Gastrocnemius medialis (tissue), 4 donors: ENCODE data around the gene LILRB4. TPM values are rescaled to one million over a fixed set of nuclear protein-coding genes. Genes with fewer than 3 reads are reported as not detected.

Experiments
- ATAC-seq, 2 donors: fragments of 150-250 bp; one replicate each; pipeline ENCODE4 v1.9.1; 2016
- DNase-seq, 2 donors: peaks; one replicate each; pipeline ENCODE4 v3.0.0-alpha.2; 2019
- H3K27ac ChIP-seq, 4 donors: fragments of 200-600 bp; sonication (generic); 1 replicate in 1 of 4; 2 replicates in 3 of 4; pipeline ENCODE4 v1.5.1; 2016 to 2018; ENCODE audit warnings: mild to moderate bottlenecking in 2 of 4, moderate library complexity in 1 of 4
- H3K27me3 ChIP-seq, 3 donors: fragments of 200-600 bp; sonication (generic) in 2 of 3; 1 replicate in 1 of 3; 2 replicates in 2 of 3; pipeline versions ENCODE4 v1.5.1 to v1.6.0; 2016 to 2019; ENCODE audit warnings: mild to moderate bottlenecking in 1 of 3, moderate library complexity in 1 of 3
- H3K36me3 ChIP-seq, 2 donors: fragments of 200-600 bp; sonication (generic) in 1 of 2; one replicate each; pipeline ENCODE4 v1.5.1; 2017 to 2018
- H3K4me1 ChIP-seq, 2 donors: fragments of 200-600 bp; sonication (generic) in 1 of 2; one replicate each; pipeline ENCODE4 v1.5.1; 2016 to 2017; ENCODE audit warnings: mild to moderate bottlenecking in 2 of 2
- H3K4me3 ChIP-seq, 4 donors: fragments of 200-600 bp; sonication (generic) in 3 of 4; 1 replicate in 1 of 4; 2 replicates in 3 of 4; pipeline ENCODE4 v1.5.1; 2016 to 2019; ENCODE audit warnings: mild to moderate bottlenecking in 2 of 4
- H3K9me3 ChIP-seq, 3 donors: fragments of 200-600 bp; sonication (generic) in 2 of 3; 1 replicate in 1 of 3; 2 replicates in 2 of 3; pipeline ENCODE4 v1.5.1; 2016 to 2019
- CTCF ChIP-seq, 5 experiments: fragments of 450-650 bp in 3 of 5; fragments of 200-600 bp in 2 of 5; sonication (generic) in 2 of 5; IDR thresholded peaks in 4 of 5; conservative IDR thresholded peaks in 1 of 5; 1 replicate in 4 of 5; 2 replicates in 1 of 5; pipeline ENCODE4 v1.5.1; 2016 to 2019; ENCODE audit warnings: antibody characterized with exemption in 5 of 5, mild to moderate bottlenecking in 3 of 5, moderate library complexity in 3 of 5
- POLR2A ChIP-seq, 2 donors: fragments of 450-650 bp; IDR thresholded peaks; one replicate each; pipeline ENCODE4 v1.6.1; 2017; ENCODE audit warnings: antibody characterized with exemption in 2 of 2, mild to moderate bottlenecking in 2 of 2, moderate library complexity in 2 of 2
- in situ Hi-C, 4 donors: fragments of 200-750 bp; cut with MboI; loops; one replicate each; pipeline versions ENCODE4 v1.15.0 to v1.8.0; 2017; ENCODE audit warnings: low sequenced_read_pairs in 4 of 4
- intact Hi-C: fragments of 100-400 bp; cut with DNase I; formaldehyde crosslinking; loops from one replicate; pipeline ENCODE4 v1.15.1; 2023; ENCODE audit warnings: low total_unique reads
- total RNA-seq, 4 donors: library from RNA; depleted of rRNA; stranded (reverse); fragments of >200 nt; gene quantifications; one replicate each; pipeline versions ENCODE4 v1.1.0 to v1.2.3, GENCODE V29; 2016

LILRB4 gene
- total RNA-seq = 1 to 10 TPM in 2 of 4 donors, under 1 TPM in 2; 0.24 to 4.0 (median 1.0) TPM

DNA sequence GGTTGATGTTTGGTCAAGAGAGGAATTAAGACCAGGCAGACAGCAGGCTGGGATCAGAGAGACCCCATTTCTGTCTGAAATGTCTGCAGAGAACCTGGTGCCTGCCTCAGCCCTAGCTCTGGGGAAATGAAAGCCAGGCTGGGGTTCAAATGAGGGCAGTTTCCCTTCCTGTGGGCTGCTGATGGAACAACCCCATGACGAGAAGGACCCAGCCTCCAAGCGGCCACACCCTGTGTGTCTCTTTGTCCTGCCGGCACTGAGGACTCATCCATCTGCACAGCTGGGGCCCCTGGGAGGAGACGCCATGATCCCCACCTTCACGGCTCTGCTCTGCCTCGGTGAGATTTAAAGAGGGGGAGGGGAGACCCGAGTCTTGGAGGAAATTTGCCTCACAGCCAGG, at the start of gene LILRB4:
Gene LILRB4 (plus strand): TSS at position 256 of the 400 bp plus-strand sequence. CDS start 49 bp downstream, at position 305.
- H3K9me3 ChIP-seq = no peaks in the 10 kb centered on the region
- intact Hi-C loops = no loop called here
- no peaks in the 10 kb centered on the region for H3K4me1 ChIP-seq
- H3K27ac ChIP-seq = no peak within 1 kb of the TSS
- H3K27me3 ChIP-seq = no peaks in the 10 kb centered on the region
- in situ Hi-C loops = no loop called here
- H3K4me3 ChIP-seq = no peak within 1 kb of the TSS
- ATAC-seq (no peak), DNase-seq (peak; percentile 17 to 31)
- H3K36me3 ChIP-seq = no peaks in the 10 kb centered on the region
- no peak for TF ChIP-seq POLR2A (IDR thresholded peaks at IDR 0.05)
- TF ChIP-seq CTCF (IDR thresholded peaks at IDR 0.05 in 4 of 5, conservative IDR thresholded peaks at IDR 0.05 in 1 of 5) = no peak

- intact Hi-C loops (no loop called here), in situ Hi-C loops (no loop called here)
- TF ChIP-seq CTCF (IDR thresholded peaks at IDR 0.05 in 4 of 5, conservative IDR thresholded peaks at IDR 0.05 in 1 of 5) = no peak
- TF ChIP-seq POLR2A (IDR thresholded peaks at IDR 0.05) = no peak
- Histone ChIP-seq H3K36me3 (no peaks in the 10 kb centered on the region), H3K4me3 (no peak overlapping the region), H3K27me3 (no peaks in the 10 kb centered on the region), H3K27ac (no peak overlapping the region), H3K9me3 (peaks cover 0 to 6% (median 0%) of the 10 kb centered on the region in 3 donors), H3K4me1 (no peaks in the 10 kb centered on the region)
- no peak for DNase-seq
- ATAC-seq = no peak
Observed at GRCh38 chr19:54614726-54615125, 48.1 kb upstream of the LILRB4 start.

DNA sequence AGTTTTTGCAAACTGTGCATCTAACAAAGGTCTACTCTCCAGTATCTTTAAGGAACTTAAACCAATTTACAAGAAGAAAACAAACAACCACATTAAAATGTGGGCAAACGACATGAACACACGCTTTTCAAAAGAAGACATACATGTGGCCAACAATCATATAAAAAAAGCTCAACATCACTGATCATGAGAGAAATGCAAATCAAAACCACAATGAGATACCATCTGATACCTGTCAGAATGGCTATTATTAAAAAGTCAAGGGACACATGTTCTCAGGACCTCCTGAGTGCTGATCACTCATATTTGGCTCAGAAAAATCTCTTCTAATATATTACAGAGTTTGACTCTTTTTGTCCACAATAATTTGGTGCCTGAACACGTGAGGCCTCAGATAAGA, 46.7 kb upstream of the LILRB4 start:
- no peaks in the 10 kb centered on the region for H3K9me3 ChIP-seq
- DNase-seq = no peak
- no peak for TF ChIP-seq POLR2A (IDR thresholded peaks at IDR 0.05)
- no peak for TF ChIP-seq CTCF (IDR thresholded peaks at IDR 0.05 in 4 of 5, conservative IDR thresholded peaks at IDR 0.05 in 1 of 5)
- in situ Hi-C loops (no loop called here), intact Hi-C loops (no loop called here)
- H3K36me3 ChIP-seq = no peaks in the 10 kb centered on the region
- no peak for ATAC-seq
- H3K27me3 ChIP-seq = no peaks in the 10 kb centered on the region
- no peaks in the 10 kb centered on the region for H3K4me1 ChIP-seq
- H3K27ac ChIP-seq = no peak overlapping the region
- no peak overlapping the region for H3K4me3 ChIP-seq

- no peak overlapping the region for H3K4me3 ChIP-seq
- H3K36me3 ChIP-seq = no peaks in the 10 kb centered on the region
- H3K27me3 ChIP-seq = no peaks in the 10 kb centered on the region
- TF ChIP-seq CTCF (IDR thresholded peaks at IDR 0.05 in 4 of 5, conservative IDR thresholded peaks at IDR 0.05 in 1 of 5) (no peak), POLR2A (IDR thresholded peaks at IDR 0.05) (no peak)
- no peaks in the 10 kb centered on the region for H3K4me1 ChIP-seq
- in situ Hi-C loops (no loop called here), intact Hi-C loops (no loop called here)
- ATAC-seq (no peak), DNase-seq (no peak)
- H3K9me3 ChIP-seq = no peaks in the 10 kb centered on the region
- no peak overlapping the region for H3K27ac ChIP-seq
Observed at GRCh38 chr19:54616821-54617560, 45.8 kb upstream of the LILRB4 start.
